NCI-H2081 treated with DMSO at 0.1 percent for 48 hours (cell line): ENCODE results near the gene PLIN1.
"Not testable (repeated sequence)": the region's sequence is repeated elsewhere in the genome, so short reads cannot be mapped to it uniquely, and the experiment has no call there.

Source experiments
- DNase-seq: peaks from one replicate; lab custom pipeline; 2025; lab: John Stamatoyannopoulos, UW

The PLIN1 gene

GRCh38 chr15:89679212-89679611 lies at the start of gene PLIN1:
Gene PLIN1, minus strand, starts transcription at chr15:89679367. Its CDS starts 1,878 bp downstream, at chr15:89677489.
- DNase-seq = no peak

GRCh38 chr15:89728254-89728653 lies 49.1 kb upstream of the PLIN1 start:
- no peak for DNase-seq

DNA sequence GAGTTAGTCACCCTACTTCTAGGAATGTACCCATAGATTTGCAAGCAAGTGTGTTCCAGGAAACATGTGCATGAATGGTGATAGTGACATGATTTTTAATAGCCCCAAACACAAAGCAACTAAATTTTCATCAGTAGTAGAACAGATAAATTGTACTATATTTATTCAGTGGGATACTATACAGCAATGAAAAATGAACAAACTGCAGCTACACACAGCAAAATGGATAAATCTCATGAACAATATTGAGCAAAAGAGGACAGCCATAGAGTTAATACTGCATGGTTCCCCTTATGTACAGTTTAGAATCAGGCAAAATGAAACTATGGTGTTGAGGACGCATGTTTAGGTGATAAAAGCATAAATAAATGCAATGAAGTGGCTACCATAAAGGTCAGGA lies 45.9 kb upstream of the PLIN1 start:
- DNase-seq = no peak

DNA sequence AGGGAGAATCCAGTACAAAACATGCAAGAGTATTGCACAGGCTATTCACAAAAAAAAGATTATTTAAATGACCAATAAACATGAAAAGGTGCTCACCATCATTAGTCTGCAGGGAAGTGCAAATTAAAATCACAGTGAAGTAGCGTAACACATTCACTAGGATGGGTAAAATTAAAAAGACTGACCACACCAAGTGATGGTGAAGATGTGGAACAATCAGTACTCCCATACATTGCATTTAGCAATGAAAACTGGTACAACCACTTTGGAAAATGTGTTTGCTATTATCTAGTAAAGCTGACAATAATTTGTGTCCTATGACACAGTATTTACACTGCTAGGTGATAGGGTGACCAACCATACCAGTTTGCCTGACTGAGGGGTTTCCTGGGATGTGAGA lies 45.5 kb upstream of the PLIN1 start:
- no peak for DNase-seq

DNA sequence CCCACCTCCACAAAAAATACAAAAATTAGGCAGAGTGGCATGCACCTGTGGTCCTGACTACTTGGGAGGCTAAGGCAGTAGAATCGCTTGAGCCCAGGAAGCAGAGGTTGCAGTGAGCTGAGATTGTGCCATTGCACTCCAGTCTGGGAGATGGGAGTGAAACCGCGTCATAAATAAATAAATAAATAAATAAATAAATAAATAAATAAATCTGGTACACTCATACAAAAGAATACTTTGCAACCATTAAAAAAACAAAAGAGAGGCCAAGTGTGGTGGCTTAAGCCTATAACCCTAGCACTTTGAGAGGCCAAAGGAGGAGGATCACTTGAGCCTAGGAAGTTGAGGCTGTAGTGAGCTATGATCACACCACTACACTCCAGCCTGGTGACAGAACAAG lies 43.9 kb upstream of the PLIN1 start:
- DNase-seq = no peak

GRCh38 chr15:89714775-89715174 lies 35.6 kb upstream of the PLIN1 start:
- DNase-seq = no peak

- DNase-seq = no peak
Measured at GRCh38 chr15:89707577-89707976, 28.4 kb upstream of the PLIN1 start.

DNA sequence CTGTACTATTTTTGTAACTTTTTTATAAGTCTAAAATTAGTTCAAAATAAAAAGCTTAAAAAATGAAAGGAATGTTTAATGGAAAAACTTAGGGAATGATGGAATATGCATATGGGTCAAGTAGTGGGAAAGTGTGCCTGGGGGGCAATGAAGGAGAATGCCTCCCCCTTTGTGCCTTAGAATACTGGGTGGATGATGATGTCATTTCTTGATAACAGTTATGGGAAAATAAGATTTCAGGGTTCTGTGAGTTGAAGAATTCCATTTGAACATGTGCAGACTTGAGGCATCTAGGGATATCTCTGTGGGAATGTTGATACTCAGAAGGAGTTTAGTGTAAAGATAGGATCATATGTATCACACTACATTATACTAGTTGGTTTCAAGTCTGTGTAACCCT lies 25.2 kb upstream of the PLIN1 start:
- DNase-seq = no peak

DNA sequence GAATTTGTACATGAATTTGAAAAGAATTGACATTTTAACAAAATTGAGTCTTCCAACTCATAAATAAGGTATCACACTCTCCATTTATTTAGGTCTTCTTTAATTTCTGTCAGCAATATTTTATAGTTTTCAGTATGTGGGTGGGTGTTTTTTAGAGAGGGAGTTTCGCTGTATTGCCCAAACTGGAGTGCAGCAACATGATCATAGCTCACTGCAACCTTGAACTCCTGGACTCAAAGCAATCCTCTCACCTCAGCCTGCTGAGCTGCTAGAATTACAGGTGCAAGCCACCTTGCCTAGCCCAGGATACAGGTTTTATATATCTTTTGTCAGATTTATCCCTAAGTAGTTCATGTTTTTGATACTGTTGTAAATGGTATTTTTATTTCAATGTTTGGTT lies 16.0 kb upstream of the PLIN1 start:
- no peak for DNase-seq

GRCh38 chr15:89693696-89694095 lies 14.5 kb upstream of the PLIN1 start:
- no peak for DNase-seq

DNA sequence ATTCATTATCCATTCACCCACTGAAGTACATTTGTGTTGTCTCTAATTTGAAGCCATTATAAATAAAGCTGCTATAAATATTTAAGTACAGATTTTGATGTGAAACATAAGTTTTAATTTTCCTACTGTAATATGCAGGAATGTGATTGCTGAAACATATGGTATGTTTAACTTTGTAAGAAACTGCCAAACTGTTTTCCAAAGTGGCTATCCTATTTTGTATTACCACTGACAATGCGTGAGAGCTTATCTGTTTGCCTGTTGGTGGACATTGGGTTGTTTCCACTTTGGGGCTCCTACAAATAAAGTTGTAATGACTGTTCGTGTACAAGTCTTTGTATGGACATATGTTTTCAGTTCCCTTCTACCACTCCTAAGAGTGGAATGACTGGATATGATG lies 13.9 kb upstream of the PLIN1 start:
- DNase-seq = no peak

DNA sequence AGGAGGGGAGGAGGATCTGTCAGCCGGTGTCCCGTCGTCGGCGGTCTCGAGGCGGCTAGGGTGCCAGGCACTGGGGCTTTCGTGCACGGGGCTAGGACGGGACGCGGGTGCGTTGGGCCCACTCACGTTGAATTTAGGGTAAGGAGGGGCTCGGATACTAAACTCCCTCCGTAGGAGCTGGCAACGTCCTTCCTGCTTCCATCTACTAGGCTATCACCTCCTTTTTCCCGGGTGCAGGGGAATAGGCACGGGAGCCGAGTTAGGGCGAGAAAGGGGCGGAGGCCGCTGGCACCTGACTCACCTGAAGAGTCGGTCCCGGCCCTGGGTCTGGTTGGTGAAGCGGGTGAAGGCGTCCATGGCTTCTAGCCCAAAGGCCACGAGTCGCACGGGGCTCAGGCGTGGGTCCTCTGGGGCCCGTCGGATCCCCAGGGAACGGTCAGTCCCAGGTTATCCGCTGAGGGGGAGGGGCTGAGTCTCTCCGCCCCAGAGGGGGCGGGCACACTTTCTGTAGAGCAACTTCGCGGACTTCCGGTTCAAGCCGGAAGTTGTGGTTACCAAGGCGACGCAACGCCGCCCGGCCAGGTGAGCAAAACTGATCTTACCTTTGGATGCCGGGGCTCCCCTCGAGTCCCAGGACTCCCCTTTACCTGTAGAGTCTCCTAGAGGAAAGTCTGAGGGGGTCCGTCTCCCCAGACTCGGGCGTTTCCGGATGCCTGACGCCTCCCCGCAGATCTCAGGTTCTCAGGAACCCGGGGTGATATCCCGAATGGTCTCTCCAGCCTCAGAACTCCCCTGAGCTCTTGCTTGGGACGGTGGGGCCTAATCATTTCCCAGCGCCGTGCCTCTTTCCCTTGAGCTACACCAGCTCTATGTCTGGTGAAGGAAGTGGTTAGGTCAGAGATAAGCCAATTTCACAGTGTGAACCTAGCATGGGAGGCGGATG lies 11.4 kb upstream of the PLIN1 start, which contains the start of the genes PEX11A and WDR93:
Gene PEX11A (minus strand): TSS at position 479 of the 943 bp plus-strand sequence. CDS start 122 bp downstream, at position 357.
Gene WDR93 (plus strand): TSS at position 536 of the 943 bp plus-strand sequence. CDS start 10,936 bp downstream, outside the sequence.
- DNase-seq = peak; percentile 14

GRCh38 chr15:89689930-89690275 lies 10.7 kb upstream of the PLIN1 start:
- not testable (repeated sequence) for DNase-seq

GRCh38 chr15:89686522-89686921 lies 7.4 kb upstream of the PLIN1 start:
- no peak for DNase-seq

DNA sequence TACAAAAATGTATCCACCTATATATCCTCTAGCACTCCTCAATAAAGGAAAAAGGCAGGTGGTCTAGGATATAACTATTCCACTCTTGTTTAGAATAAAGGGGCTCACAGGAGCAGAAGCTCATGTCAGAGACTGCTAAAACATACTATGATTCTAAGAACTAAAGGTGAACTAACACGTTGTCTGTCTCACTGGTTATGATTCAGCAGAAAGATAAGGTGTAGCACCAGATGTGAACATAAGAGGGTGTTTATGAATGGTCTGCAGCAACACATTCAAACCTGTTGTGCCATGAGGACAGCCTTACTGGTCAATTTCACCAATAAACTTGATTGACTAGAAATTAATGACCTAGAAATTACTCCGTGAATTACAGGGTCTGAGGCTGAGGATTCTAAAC lies 6.8 kb upstream of the PLIN1 start:
- no peak for DNase-seq

- no peak for DNase-seq
Measured at GRCh38 chr15:89681146-89681545, 2.0 kb upstream of the PLIN1 start.

DNA sequence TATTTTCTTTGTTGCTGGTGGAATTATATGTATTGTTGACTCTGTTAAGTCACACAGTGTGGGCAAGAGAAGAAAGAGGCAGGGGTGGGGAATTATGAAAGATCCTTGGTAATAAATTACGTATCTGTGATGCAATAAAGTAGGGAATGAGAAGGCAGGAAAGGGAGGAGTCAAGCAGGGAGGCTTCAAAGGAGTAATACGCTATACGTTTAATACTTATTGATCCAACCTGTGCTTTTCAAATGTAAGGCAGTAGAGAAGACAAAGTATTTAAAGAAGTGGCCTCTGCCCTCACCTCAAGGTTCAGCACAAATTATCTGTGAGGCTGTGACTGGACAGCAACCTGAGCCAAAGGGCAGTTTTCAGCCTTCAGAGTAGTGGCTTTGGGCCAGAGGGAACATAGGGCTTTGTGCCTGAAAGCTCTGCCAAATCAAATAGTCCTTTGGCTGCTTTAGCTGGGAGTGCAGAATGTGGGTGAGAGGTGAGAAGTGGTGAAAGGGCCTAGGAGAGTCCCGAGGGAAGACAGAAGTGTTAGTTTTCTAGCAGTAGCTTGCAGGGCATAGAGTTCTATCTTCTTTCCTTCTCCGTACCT lies 1.2 kb upstream of the PLIN1 start:
- no peak for DNase-seq

- DNase-seq = no peak
Measured at GRCh38 chr15:89677381-89677780, 1.8 kb downstream of the PLIN1 start.

DNA sequence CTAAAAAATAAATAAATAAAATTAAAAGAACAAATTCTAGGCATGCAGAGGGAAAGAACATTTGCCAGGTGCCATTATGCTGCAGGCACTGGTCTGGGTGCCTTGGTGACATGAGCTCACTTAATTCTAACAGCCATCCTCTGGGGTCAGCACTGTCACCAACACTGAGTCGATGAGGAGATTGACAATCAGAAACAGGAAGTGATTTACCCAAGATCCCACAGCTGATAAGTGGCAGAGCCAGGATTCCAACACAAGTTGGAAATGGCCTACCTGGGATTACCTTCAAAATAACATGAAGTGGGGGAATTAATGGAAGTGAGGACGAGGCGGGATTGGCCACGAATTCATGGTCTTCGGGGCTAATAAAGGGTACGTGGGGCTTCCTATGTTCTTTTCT lies 3.6 kb downstream of the PLIN1 start:
- no peak for DNase-seq

DNA sequence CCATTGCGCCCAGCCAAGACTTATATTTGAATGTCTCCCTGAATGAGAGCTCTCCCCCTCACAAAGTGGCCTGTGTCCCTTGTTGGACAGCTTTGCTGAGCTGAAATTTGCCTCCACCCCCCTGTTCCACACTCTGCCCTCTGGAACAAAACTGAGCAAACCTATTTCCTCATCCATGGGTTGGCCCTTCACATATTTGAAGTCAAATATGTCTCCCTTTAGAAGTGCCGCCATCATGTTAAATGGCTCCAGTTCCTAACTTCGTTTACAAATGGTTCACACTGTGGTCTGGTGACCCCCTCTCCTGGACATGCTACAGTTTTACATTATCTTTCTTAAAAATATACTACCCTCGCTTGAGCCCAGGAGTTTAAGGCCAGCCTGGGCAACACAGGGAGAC lies 4.6 kb downstream of the PLIN1 start:
- no peak for DNase-seq

GRCh38 chr15:89673165-89673512 lies 6.0 kb downstream of the PLIN1 start:
- no peak for DNase-seq

DNA sequence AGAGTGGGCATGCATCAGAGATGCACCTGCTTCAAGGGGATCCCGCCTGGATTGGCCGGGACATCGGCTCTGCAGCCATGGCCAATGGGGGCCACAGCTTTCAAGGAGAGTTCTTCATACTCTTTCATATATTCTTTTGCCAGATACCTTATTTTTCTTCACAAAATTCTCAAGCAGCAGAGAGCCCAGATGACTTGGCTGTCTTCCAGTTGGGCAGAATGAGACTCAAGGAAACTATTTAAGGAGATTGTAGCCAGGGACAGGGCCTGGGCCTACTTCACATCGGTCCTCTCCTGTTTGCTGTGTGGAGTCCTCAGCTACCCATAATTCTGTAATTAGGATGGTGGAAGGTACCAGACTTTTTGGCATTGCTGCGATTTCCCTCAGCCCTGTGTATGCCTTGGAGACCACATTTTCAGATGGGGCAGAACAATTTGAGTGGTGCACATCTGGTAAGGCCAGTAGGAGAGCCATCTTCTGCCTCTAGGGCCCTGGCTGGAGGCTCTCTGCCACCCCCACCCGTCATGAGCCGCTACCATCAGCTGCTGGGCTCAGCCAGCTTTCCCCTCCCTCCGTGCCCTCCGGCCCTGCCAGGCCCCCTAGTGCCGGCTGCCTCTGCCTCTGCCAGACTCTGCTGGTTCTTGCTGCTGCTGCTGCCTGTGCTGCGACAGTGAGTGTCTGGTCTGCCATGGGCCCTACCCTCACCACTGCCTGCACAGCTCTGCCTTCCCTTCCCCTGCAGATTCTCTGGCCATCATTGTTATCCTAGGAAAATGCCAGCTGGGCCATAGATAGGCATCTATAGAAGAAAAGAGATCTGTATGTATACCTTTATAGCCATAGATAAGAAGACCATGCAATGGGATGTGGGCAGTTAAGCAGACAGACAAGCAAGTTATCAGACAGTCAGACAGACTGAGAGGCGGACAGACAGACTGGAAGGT lies 6.7 kb downstream of the PLIN1 start:
- no peak for DNase-seq
